Measurements from ENCODE around the gene CPNE4.

CPNE4 gene

GRCh38 chr3:131605916-131606315 lies 428.9 kb downstream of the CPNE4 start:
- H4K20me1 ChIP-seq (ENCODE audit: insufficient read depth, low read length), result no peaks in the 10 kb centered on the region
- H2AFZ ChIP-seq (ENCODE audit: low read length), result no peak overlapping the region
- DNase-seq, result no peak
- H3K4me2 ChIP-seq (ENCODE audit: low read depth, low read length), result no peak overlapping the region
- TF ChIP-seq EZH2 (optimal IDR thresholded peaks at IDR 0.05; ENCODE audit: low read depth, low read length) (no peak), CTCF (IDR thresholded peaks at IDR 0.05; ENCODE audit: low read length) (no peak), EZH2phosphoT487 (IDR thresholded peaks at IDR 0.05; ENCODE audit: low read length) (no peak)
- H3K4me1 ChIP-seq (ENCODE audit: low read length), result no peaks in the 10 kb centered on the region
- H3K36me3 ChIP-seq (replicated peaks; ENCODE audit: insufficient read depth, low read length), result no peaks in the 10 kb centered on the region
- H3K9me3 ChIP-seq (replicated peaks; ENCODE audit: insufficient read depth, low read length), result no peaks in the 10 kb centered on the region
- H3K27ac ChIP-seq (ENCODE audit: low read length), result no peak overlapping the region
- no peaks in the 10 kb centered on the region for H3K79me2 ChIP-seq (ENCODE audit: low read length)
- no peak overlapping the region for H3K4me3 ChIP-seq (ENCODE audit: low read length)
- no peaks in the 10 kb centered on the region for H3K27me3 ChIP-seq (replicated peaks; ENCODE audit: insufficient read depth, low read length)
- H3F3A ChIP-seq (ENCODE audit: insufficient read depth, low read length), result no peaks in the 10 kb centered on the region
- H3K9ac ChIP-seq (ENCODE audit: low read length), result no peak overlapping the region
- H3K9me2 ChIP-seq (replicated peaks; ENCODE audit: insufficient read depth, low read length), result no peaks in the 10 kb centered on the region

- no peak for TF ChIP-seq EZH2phosphoT487 (IDR thresholded peaks at IDR 0.05; ENCODE audit: low read length)
- TF ChIP-seq CTCF (IDR thresholded peaks at IDR 0.05; ENCODE audit: low read length), result no peak
- no peak for TF ChIP-seq EZH2 (optimal IDR thresholded peaks at IDR 0.05; ENCODE audit: low read depth, low read length)
- no peak overlapping the region for H2AFZ ChIP-seq (ENCODE audit: low read length)
- no peaks in the 10 kb centered on the region for H3K36me3 ChIP-seq (replicated peaks; ENCODE audit: insufficient read depth, low read length)
- H3K4me1 ChIP-seq (ENCODE audit: low read length), result no peaks in the 10 kb centered on the region
- no peaks in the 10 kb centered on the region for H3K79me2 ChIP-seq (ENCODE audit: low read length)
- no peaks in the 10 kb centered on the region for H3F3A ChIP-seq (ENCODE audit: insufficient read depth, low read length)
- no peak overlapping the region for H3K27ac ChIP-seq (ENCODE audit: low read length)
- H4K20me1 ChIP-seq (ENCODE audit: insufficient read depth, low read length), result no peaks in the 10 kb centered on the region
- no peaks in the 10 kb centered on the region for H3K9me3 ChIP-seq (replicated peaks; ENCODE audit: insufficient read depth, low read length)
- no peak overlapping the region for H3K4me2 ChIP-seq (ENCODE audit: low read depth, low read length)
- H3K4me3 ChIP-seq (ENCODE audit: low read length), result no peak overlapping the region
- H3K27me3 ChIP-seq (replicated peaks; ENCODE audit: insufficient read depth, low read length), result no peaks in the 10 kb centered on the region
- DNase-seq, result no peak
- no peak overlapping the region for H3K9ac ChIP-seq (ENCODE audit: low read length)
- H3K9me2 ChIP-seq (replicated peaks; ENCODE audit: insufficient read depth, low read length), result no peaks in the 10 kb centered on the region
These were observed 432.6 kb downstream of the CPNE4 start for GRCh38 chr3:131602011-131602779.

GRCh38 chr3:131597816-131598215 lies 437.0 kb downstream of the CPNE4 start:
- no peak overlapping the region for H3K27ac ChIP-seq (ENCODE audit: low read length)
- no peaks in the 10 kb centered on the region for H3K4me1 ChIP-seq (ENCODE audit: low read length)
- TF ChIP-seq EZH2 (optimal IDR thresholded peaks at IDR 0.05; ENCODE audit: low read depth, low read length) (no peak), EZH2phosphoT487 (IDR thresholded peaks at IDR 0.05; ENCODE audit: low read length) (no peak), CTCF (IDR thresholded peaks at IDR 0.05; ENCODE audit: low read length) (no peak)

More at GRCh38 chr3:131597816-131598215, 437.0 kb downstream of the CPNE4 start:
- Histone ChIP-seq H2AFZ (ENCODE audit: low read length) (no peak overlapping the region), H3K4me3 (ENCODE audit: low read length) (no peak overlapping the region), H3K27me3 (replicated peaks; ENCODE audit: insufficient read depth, low read length) (no peaks in the 10 kb centered on the region), H3K36me3 (replicated peaks; ENCODE audit: insufficient read depth, low read length) (no peaks in the 10 kb centered on the region), H3K9me3 (replicated peaks; ENCODE audit: insufficient read depth, low read length) (no peaks in the 10 kb centered on the region), H3F3A (ENCODE audit: insufficient read depth, low read length) (no peaks in the 10 kb centered on the region), H3K9me2 (replicated peaks; ENCODE audit: insufficient read depth, low read length) (no peaks in the 10 kb centered on the region), H3K9ac (ENCODE audit: low read length) (no peak overlapping the region), H3K79me2 (ENCODE audit: low read length) (no peaks in the 10 kb centered on the region), H3K4me2 (ENCODE audit: low read depth, low read length) (no peak overlapping the region), H4K20me1 (ENCODE audit: insufficient read depth, low read length) (no peaks in the 10 kb centered on the region)
- DNase-seq, result no peak
